Progenitor cell of endocrine pancreas (in vitro differentiated cells): ENCODE data around the gene SMTNL1. TPM values are rescaled to one million over a fixed set of nuclear protein-coding genes. Genes with fewer than 3 reads are reported as not detected.

Experiments used
- DNase-seq: peaks from one replicate; pipeline ENCODE4 v3.0.0; 2021; ENCODE audit warnings: low spot score; ENCODE audit not compliant: unreplicated experiment
- H3K27ac Mint-ChIP-seq: 2 replicates; pipeline ENCODE4 v1.8.0; 2021; ENCODE audit warnings: mild to moderate bottlenecking, moderate library complexity, mixed read lengths
- H3K27me3 Mint-ChIP-seq: 2 replicates; pipeline ENCODE4 v1.8.0; 2021; ENCODE audit warnings: mixed read lengths
- H3K36me3 Mint-ChIP-seq: 2 replicates; pipeline ENCODE4 v1.8.0; 2022; ENCODE audit warnings: mixed read lengths; ENCODE audit not compliant: insufficient read depth
- H3K4me1 Mint-ChIP-seq: 2 replicates; pipeline ENCODE4 v1.8.0; 2021; ENCODE audit warnings: low read depth, mixed read lengths
- H3K4me3 Mint-ChIP-seq: 2 replicates; pipeline ENCODE4 v1.8.0; 2021; ENCODE audit warnings: low read depth, mild to moderate bottlenecking, moderate library complexity, mixed read lengths
- H3K9me3 Mint-ChIP-seq: 2 replicates; pipeline ENCODE4 v1.8.0; 2021; ENCODE audit warnings: low read depth, mixed read lengths
- CTCF ChIP-seq: fragments of 200-600 bp; sonication (generic); IDR thresholded peaks from one replicate; pipeline ENCODE4 v1.5.0; 2021; ENCODE audit warnings: antibody characterized with exemption, mild to moderate bottlenecking; ENCODE audit not compliant: unreplicated experiment
- total RNA-seq: library from RNA; stranded (reverse); gene quantifications from 2 replicates; pipeline ENCODE4 v1.2.1, GENCODE V29; 2021

The SMTNL1 gene
- total RNA-seq, 1 donor from 2014 or later = not detected

- TF ChIP-seq CTCF = no peak
- H3K36me3 Mint-ChIP-seq = peaks cover 2% of the 10 kb centered on the region
- H3K4me1 Mint-ChIP-seq = peaks cover 8% of the 10 kb centered on the region
- H3K27me3 Mint-ChIP-seq = peaks cover 6% of the 10 kb centered on the region
- DNase-seq = no peak
- H3K4me3 Mint-ChIP-seq = no peak overlapping the region
- no peaks in the 10 kb centered on the region for H3K9me3 Mint-ChIP-seq
- H3K27ac Mint-ChIP-seq = no peak overlapping the region
These were observed 25.5 kb upstream of the SMTNL1 start for GRCh38 chr11:57511741-57512430.

- TF ChIP-seq CTCF = no peak
- H3K4me3 Mint-ChIP-seq = no peak overlapping the region
- no peaks in the 10 kb centered on the region for H3K9me3 Mint-ChIP-seq
- peak overlapping the region; percentile 45 for H3K27ac Mint-ChIP-seq
- peaks cover 1% of the 10 kb centered on the region for H3K36me3 Mint-ChIP-seq
- DNase-seq = no peak
- peaks cover 10% of the 10 kb centered on the region for H3K27me3 Mint-ChIP-seq
- peaks cover 8% of the 10 kb centered on the region for H3K4me1 Mint-ChIP-seq
These were observed 24.5 kb upstream of the SMTNL1 start for GRCh38 chr11:57512646-57513451.

GRCh38 chr11:57513452-57513795 lies 24.0 kb upstream of the SMTNL1 start:
- TF ChIP-seq CTCF = no peak
- DNase-seq = no peak
- Mint-ChIP-seq H3K4me1 (peaks cover 8% of the 10 kb centered on the region), H3K9me3 (no peaks in the 10 kb centered on the region), H3K4me3 (peak overlapping the region; percentile 93), H3K36me3 (peaks cover 1% of the 10 kb centered on the region), H3K27me3 (peaks cover 11% of the 10 kb centered on the region), H3K27ac (peak overlapping the region; percentile 85)

GRCh38 chr11:57513911-57514537 lies 23.4 kb upstream of the SMTNL1 start:
- H3K4me1 Mint-ChIP-seq = peaks cover 8% of the 10 kb centered on the region
- peak overlapping the region; percentile 85 for H3K27ac Mint-ChIP-seq
- TF ChIP-seq CTCF = no peak
- H3K27me3 Mint-ChIP-seq = peaks cover 16% of the 10 kb centered on the region
- DNase-seq = peak; percentile 32
- peaks cover 1% of the 10 kb centered on the region for H3K36me3 Mint-ChIP-seq
- no peaks in the 10 kb centered on the region for H3K9me3 Mint-ChIP-seq
- peak overlapping the region; percentile 93 for H3K4me3 Mint-ChIP-seq

- Mint-ChIP-seq H3K4me1 (peaks cover 8% of the 10 kb centered on the region), H3K27me3 (peaks cover 16% of the 10 kb centered on the region), H3K27ac (peak overlapping the region; percentile 88), H3K9me3 (no peaks in the 10 kb centered on the region), H3K36me3 (peaks cover 1% of the 10 kb centered on the region), H3K4me3 (peak overlapping the region; percentile 93)
- DNase-seq = no peak
- TF ChIP-seq CTCF = no peak
These were observed 22.7 kb upstream of the SMTNL1 start for GRCh38 chr11:57514538-57515331.
